ENCODE results near the gene TUBGCP3.

- no peak for TF ChIP-seq CTCF (IDR thresholded peaks at IDR 0.05)
- no peak for TF ChIP-seq POLR2AphosphoS5 (IDR thresholded peaks at IDR 0.05)
Observed at GRCh38 chr13:112519517-112520060, 68.4 kb downstream of the TUBGCP3 start.
